ENCODE measurements around the gene STKLD1. TPM values are rescaled to one million over a fixed set of nuclear protein-coding genes. Genes with fewer than 3 reads are reported as not detected.
"Not testable (repeated sequence)": the region's sequence is repeated elsewhere in the genome, so short reads cannot be mapped to it uniquely, and the experiment has no call there.

The STKLD1 gene
- total and polyA plus RNA-seq, 2 experiments from 2014 or later, result 2.2 to 5.1 TPM

GRCh38 chr9:133331641-133332380 lies 44.4 kb upstream of the STKLD1 start:
- Histone ChIP-seq H3K4me1 (ENCODE audit: low read depth) (peaks cover 5% of the 10 kb centered on the region), H3K27ac (no peak overlapping the region), H3K27me3 (no peaks in the 10 kb centered on the region), H3K36me3 (peaks cover 32% of the 10 kb centered on the region), H3K4me3 (no peak overlapping the region), H3K9me3 (ENCODE audit: low read depth) (no peaks in the 10 kb centered on the region)
- DNase-seq (ENCODE audit: low read depth in 1 of 2, low spot score in 1 of 2), result no peak
- no peak for TF ChIP-seq CTCF (IDR thresholded peaks at IDR 0.05; ENCODE audit: low read depth, low read length)

GRCh38 chr9:133332381-133332730 lies 43.8 kb upstream of the STKLD1 start:
- TF ChIP-seq CTCF (IDR thresholded peaks at IDR 0.05; ENCODE audit: low read depth, low read length), result no peak
- no peaks in the 10 kb centered on the region for H3K27me3 ChIP-seq
- DNase-seq (ENCODE audit: low read depth in 1 of 2, low spot score in 1 of 2), result no peak
- peaks cover 32% of the 10 kb centered on the region for H3K36me3 ChIP-seq
- H3K4me3 ChIP-seq, result no peak overlapping the region
- peaks cover 5% of the 10 kb centered on the region for H3K4me1 ChIP-seq (ENCODE audit: low read depth)
- H3K9me3 ChIP-seq (ENCODE audit: low read depth), result no peaks in the 10 kb centered on the region
- no peak overlapping the region for H3K27ac ChIP-seq

GRCh38 chr9:133333011-133333410 lies 43.2 kb upstream of the STKLD1 start:
- TF ChIP-seq CTCF (IDR thresholded peaks at IDR 0.05; ENCODE audit: low read depth, low read length), result no peak

GRCh38 chr9:133333566-133333965 lies 42.6 kb upstream of the STKLD1 start:
- no peak for DNase-seq (ENCODE audit: low read depth in 1 of 2, low spot score in 1 of 2)
- no peak overlapping the region for H3K4me3 ChIP-seq
- no peaks in the 10 kb centered on the region for H3K9me3 ChIP-seq (ENCODE audit: low read depth)
- H3K27me3 ChIP-seq, result no peaks in the 10 kb centered on the region
- peaks cover 32% of the 10 kb centered on the region for H3K36me3 ChIP-seq
- peaks cover 5% of the 10 kb centered on the region for H3K4me1 ChIP-seq (ENCODE audit: low read depth)
- H3K27ac ChIP-seq, result no peak overlapping the region
- no peak for TF ChIP-seq CTCF (IDR thresholded peaks at IDR 0.05; ENCODE audit: low read depth, low read length)

More at GRCh38 chr9:133333011-133333410, 43.2 kb upstream of the STKLD1 start:
- Histone ChIP-seq H3K4me3 (no peak overlapping the region), H3K4me1 (ENCODE audit: low read depth) (peaks cover 5% of the 10 kb centered on the region), H3K9me3 (ENCODE audit: low read depth) (no peaks in the 10 kb centered on the region), H3K36me3 (peaks cover 32% of the 10 kb centered on the region), H3K27ac (no peak overlapping the region), H3K27me3 (no peaks in the 10 kb centered on the region)
- no peak for DNase-seq (ENCODE audit: low read depth in 1 of 2, low spot score in 1 of 2)

GRCh38 chr9:133334161-133334560 lies 42.0 kb upstream of the STKLD1 start:
- TF ChIP-seq CTCF (IDR thresholded peaks at IDR 0.05; ENCODE audit: low read depth, low read length), result no peak
- Histone ChIP-seq H3K9me3 (ENCODE audit: low read depth) (no peaks in the 10 kb centered on the region), H3K36me3 (peaks cover 32% of the 10 kb centered on the region), H3K4me3 (no peak overlapping the region), H3K27ac (no peak overlapping the region), H3K27me3 (no peaks in the 10 kb centered on the region), H3K4me1 (ENCODE audit: low read depth) (peaks cover 5% of the 10 kb centered on the region)
- no peak for DNase-seq (ENCODE audit: low read depth in 1 of 2, low spot score in 1 of 2)

- not testable (repeated sequence) for H3K9me3 ChIP-seq (ENCODE audit: low read depth); H3K27me3 ChIP-seq; DNase-seq (ENCODE audit: low read depth in 1 of 2, low spot score in 1 of 2); H3K27ac ChIP-seq; H3K4me1 ChIP-seq (ENCODE audit: low read depth)
- Histone ChIP-seq H3K4me3 (peak overlapping the region; percentile 91), H3K36me3 (peaks cover 31% of the 10 kb centered on the region)
These were observed 41.3 kb upstream of the STKLD1 start for GRCh38 chr9:133334888-133335287.
